NAMALWA (cell line): Measurements from ENCODE around the gene KCNC4.
A peak's percentile ranks its signal among the peaks of the same experiment; 100 is the strongest.

Experiments
- DNase-seq: peaks from one replicate; pipeline ENCODE4 v3.0.0-alpha.2; 2015; ENCODE audit warnings: low spot score

The KCNC4 gene

GRCh38 chr1:110254604-110255391 is 44.7 kb downstream of the KCNC4 start:
- DNase-seq = no peak

GRCh38 chr1:110255392-110255787 is 45.3 kb downstream of the KCNC4 start:
- DNase-seq = peak; percentile 17

GRCh38 chr1:110258734-110259133 is 48.6 kb downstream of the KCNC4 start:
- DNase-seq = no peak

GRCh38 chr1:110259770-110260169 is 49.7 kb downstream of the KCNC4 start:
- no peak for DNase-seq
